ENCODE data around the gene NUDC. TPM values are rescaled to one million over a fixed set of nuclear protein-coding genes. Genes with fewer than 3 reads are reported as not detected.
"Not testable (repeated sequence)": the region's sequence is repeated elsewhere in the genome, so short reads cannot be mapped to it uniquely, and the experiment has no call there.

The NUDC gene
- total RNA-seq, 1 experiment from 2014 or later, result 161 TPM

DNA sequence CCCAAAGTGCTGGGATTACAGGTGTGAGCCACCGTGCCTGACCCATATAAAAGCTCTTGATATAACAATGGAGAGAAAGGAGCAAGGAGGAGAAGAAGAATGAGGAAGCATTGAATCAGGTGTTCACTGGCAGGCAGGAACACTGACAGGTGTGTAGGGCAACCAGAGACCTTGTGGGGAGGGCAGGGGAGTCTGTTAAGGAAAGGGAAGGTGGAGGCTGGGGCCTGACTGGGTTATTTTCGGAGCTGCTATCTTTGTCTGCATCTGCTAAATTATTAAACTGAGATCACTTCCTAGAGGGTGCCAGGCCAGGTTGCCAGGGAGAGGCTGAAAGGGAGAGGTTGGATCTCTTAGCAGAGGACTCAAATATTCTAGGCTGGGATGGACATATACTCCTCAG is 65.1 kb downstream of the NUDC start:
- no peak for ATAC-seq
- Histone ChIP-seq H3K36me3 (ENCODE audit: control insufficient read depth, insufficient read depth, low read length) (no peaks in the 10 kb centered on the region), H3K9me3 (ENCODE audit: control insufficient read depth, insufficient read depth, low read depth, low read length) (no peaks in the 10 kb centered on the region), H3K27me3 (ENCODE audit: control insufficient read depth, insufficient read depth, low read length) (no peaks in the 10 kb centered on the region), H3K4me3 (ENCODE audit: low read depth in 2 of 2, low read length in 2 of 2) (no peak overlapping the region), H3K27ac (ENCODE audit: low read length) (no peak overlapping the region), H3K4me1 (ENCODE audit: control insufficient read depth, insufficient read depth, low read length) (peaks cover 9% of the 10 kb centered on the region)
- DNase-seq (ENCODE audit: low read depth, low spot score), result no peak
- ChIA-PET CTCF (interaction anchor here (0.9 kb wide), 1 partner anchor 20 kb away, joined by 8 read pairs; no protein-coding TSS in a partner anchor), POLR2A (interaction anchor here (0.7 kb wide), 1 partner anchor 11 kb away, joined by 3 read pairs; no protein-coding TSS in a partner anchor)
- intact Hi-C loops (cut with micrococcal nuclease; ENCODE audit: unreplicated experiment) (no loop called here), in situ Hi-C loops (cut with HindIII; ENCODE audit: low pct_unique_long_range_greater_than_20kb, low sequenced_read_pairs) (no loop called here)
- TF ChIP-seq SIN3A (IDR thresholded peaks at IDR 0.05; ENCODE audit: borderline replicate concordance, insufficient read depth, low read depth, low read length), result no peak
- TF ChIP-seq POLR2AphosphoS5 (IDR thresholded peaks at IDR 0.05; ENCODE audit: low read depth, low read length), result no peak
- TF ChIP-seq, protein P1, sequence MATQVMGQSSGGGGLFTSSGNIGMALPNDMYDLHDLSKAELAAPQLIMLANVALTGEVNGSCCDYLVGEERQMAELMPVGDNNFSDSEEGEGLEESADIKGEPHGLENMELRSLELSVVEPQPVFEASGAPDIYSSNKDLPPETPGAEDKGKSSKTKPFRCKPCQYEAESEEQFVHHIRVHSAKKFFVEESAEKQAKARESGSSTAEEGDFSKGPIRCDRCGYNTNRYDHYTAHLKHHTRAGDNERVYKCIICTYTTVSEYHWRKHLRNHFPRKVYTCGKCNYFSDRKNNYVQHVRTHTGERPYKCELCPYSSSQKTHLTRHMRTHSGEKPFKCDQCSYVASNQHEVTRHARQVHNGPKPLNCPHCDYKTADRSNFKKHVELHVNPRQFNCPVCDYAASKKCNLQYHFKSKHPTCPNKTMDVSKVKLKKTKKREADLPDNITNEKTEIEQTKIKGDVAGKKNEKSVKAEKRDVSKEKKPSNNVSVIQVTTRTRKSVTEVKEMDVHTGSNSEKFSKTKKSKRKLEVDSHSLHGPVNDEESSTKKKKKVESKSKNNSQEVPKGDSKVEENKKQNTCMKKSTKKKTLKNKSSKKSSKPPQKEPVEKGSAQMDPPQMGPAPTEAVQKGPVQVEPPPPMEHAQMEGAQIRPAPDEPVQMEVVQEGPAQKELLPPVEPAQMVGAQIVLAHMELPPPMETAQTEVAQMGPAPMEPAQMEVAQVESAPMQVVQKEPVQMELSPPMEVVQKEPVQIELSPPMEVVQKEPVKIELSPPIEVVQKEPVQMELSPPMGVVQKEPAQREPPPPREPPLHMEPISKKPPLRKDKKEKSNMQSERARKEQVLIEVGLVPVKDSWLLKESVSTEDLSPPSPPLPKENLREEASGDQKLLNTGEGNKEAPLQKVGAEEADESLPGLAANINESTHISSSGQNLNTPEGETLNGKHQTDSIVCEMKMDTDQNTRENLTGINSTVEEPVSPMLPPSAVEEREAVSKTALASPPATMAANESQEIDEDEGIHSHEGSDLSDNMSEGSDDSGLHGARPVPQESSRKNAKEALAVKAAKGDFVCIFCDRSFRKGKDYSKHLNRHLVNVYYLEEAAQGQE (IDR thresholded peaks at IDR 0.05; ENCODE audit: insufficient read depth in 1 of 2, low read depth in 2 of 2, low read length in 1 of 2), result no peak
- no peak for TF ChIP-seq TCF7L2 (IDR thresholded peaks at IDR 0.05; ENCODE audit: low read depth, low read length)
- TF ChIP-seq, protein P2, sequence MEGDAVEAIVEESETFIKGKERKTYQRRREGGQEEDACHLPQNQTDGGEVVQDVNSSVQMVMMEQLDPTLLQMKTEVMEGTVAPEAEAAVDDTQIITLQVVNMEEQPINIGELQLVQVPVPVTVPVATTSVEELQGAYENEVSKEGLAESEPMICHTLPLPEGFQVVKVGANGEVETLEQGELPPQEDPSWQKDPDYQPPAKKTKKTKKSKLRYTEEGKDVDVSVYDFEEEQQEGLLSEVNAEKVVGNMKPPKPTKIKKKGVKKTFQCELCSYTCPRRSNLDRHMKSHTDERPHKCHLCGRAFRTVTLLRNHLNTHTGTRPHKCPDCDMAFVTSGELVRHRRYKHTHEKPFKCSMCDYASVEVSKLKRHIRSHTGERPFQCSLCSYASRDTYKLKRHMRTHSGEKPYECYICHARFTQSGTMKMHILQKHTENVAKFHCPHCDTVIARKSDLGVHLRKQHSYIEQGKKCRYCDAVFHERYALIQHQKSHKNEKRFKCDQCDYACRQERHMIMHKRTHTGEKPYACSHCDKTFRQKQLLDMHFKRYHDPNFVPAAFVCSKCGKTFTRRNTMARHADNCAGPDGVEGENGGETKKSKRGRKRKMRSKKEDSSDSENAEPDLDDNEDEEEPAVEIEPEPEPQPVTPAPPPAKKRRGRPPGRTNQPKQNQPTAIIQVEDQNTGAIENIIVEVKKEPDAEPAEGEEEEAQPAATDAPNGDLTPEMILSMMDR (IDR thresholded peaks at IDR 0.05), result no peak
- BruUV-seq (replicated peaks), result no TSS peak

DNA sequence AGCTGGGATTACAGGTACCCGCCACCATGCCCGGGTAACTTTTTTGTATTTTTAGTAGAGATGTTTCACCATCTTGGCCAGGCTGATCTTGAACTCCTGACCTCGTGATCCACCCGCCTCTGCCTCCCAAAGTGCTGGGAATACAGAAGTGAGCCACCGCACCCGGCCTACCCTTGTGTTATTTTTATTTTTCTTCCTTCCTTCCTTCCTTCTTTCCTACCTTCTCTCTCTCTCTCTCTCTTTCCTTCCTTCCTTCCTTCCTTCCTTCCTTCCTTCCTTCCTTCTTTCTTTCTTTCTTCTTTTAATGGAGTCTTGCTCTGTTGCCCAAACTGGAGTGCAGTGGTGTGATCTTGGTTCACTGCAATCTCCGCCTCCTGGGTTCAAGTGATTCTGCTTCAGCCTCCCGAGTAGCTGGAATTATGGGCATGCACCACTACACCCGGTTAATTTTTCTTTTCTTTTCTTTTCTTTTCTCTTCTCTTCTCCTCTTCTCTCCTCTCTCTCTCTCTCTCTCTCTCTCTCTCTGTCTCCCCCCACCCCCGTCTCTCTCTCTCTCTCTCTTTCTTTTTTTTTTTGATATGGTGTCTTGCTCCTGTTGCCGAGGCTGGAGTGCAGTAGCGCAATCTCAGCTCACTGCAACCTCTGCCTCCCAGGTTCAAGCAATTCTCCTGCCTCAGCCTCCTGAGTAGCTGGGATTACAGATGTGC is 68.0 kb downstream of the NUDC start:
- H3K27ac ChIP-seq (ENCODE audit: low read length); H3K36me3 ChIP-seq (ENCODE audit: control insufficient read depth, insufficient read depth, low read length); DNase-seq (ENCODE audit: low read depth, low spot score); H3K9me3 ChIP-seq (ENCODE audit: control insufficient read depth, insufficient read depth, low read depth, low read length); in situ Hi-C loops (cut with HindIII; ENCODE audit: low pct_unique_long_range_greater_than_20kb, low sequenced_read_pairs); ATAC-seq; H3K4me3 ChIP-seq (ENCODE audit: low read depth in 2 of 2, low read length in 2 of 2); H3K27me3 ChIP-seq (ENCODE audit: control insufficient read depth, insufficient read depth, low read length); POLR2A ChIA-PET; intact Hi-C loops (cut with micrococcal nuclease; ENCODE audit: unreplicated experiment); BruUV-seq (replicated peaks): not testable (repeated sequence)
- CTCF ChIA-PET, result interaction anchor here (0.5 kb wide), 2 partner anchors 10 to 43 kb away, joined by 3 to 8 read pairs; no protein-coding TSS in a partner anchor
- H3K4me1 ChIP-seq (ENCODE audit: control insufficient read depth, insufficient read depth, low read length), result peaks cover 19% of the 10 kb centered on the region

Measured in Panc1 (cell line).